Mesothelial cell of epicardium (in vitro differentiated cells): ENCODE results near the gene SERHL2. TPM values are rescaled to one million over a fixed set of nuclear protein-coding genes. Genes with fewer than 3 reads are reported as not detected.
"Not testable (repeated sequence)": the region's sequence is repeated elsewhere in the genome, so short reads cannot be mapped to it uniquely, and the experiment has no call there.

Source experiments
- DNase-seq, 2 experiments: peaks; one replicate each; pipeline ENCODE4 v3.0.0; 2021; ENCODE audit warnings: low spot score in 2 of 2; ENCODE audit not compliant: unreplicated experiment in 2 of 2
- H3K27ac Mint-ChIP-seq: 2 replicates; pipeline ENCODE4 v1.8.0; 2021; ENCODE audit warnings: mixed read lengths
- H3K27me3 Mint-ChIP-seq: 2 replicates; pipeline ENCODE4 v1.8.0; 2021; ENCODE audit warnings: low read depth, mixed read lengths
- H3K36me3 Mint-ChIP-seq: 2 replicates; pipeline ENCODE4 v1.8.0; 2021; ENCODE audit warnings: mixed read lengths
- H3K4me1 Mint-ChIP-seq: 2 replicates; pipeline ENCODE4 v1.8.0; 2021; ENCODE audit warnings: mixed read lengths
- H3K4me3 Mint-ChIP-seq: 2 replicates; pipeline ENCODE4 v1.8.0; 2021; ENCODE audit warnings: mild to moderate bottlenecking, moderate library complexity, mixed read lengths
- H3K9me3 Mint-ChIP-seq: 2 replicates; pipeline ENCODE4 v1.8.0; 2021; ENCODE audit warnings: mixed read lengths
- CTCF ChIP-seq: fragments of 200-600 bp; sonication (generic); IDR thresholded peaks from one replicate; pipeline ENCODE4 v1.5.0; 2021; ENCODE audit warnings: antibody characterized with exemption; ENCODE audit not compliant: unreplicated experiment
- total RNA-seq: library from RNA; stranded (reverse); gene quantifications from 3 replicates; pipeline ENCODE4 v1.2.1, GENCODE V29; 2021

Gene SERHL2
- total RNA-seq, 1 donor from 2014 or later: 2.5 TPM

- Mint-ChIP-seq H3K4me1 (peaks cover 17% of the 10 kb centered on the region), H3K27me3 (no peaks in the 10 kb centered on the region), H3K4me3 (no peak overlapping the region), H3K27ac (no peak overlapping the region), H3K36me3 (peaks cover 7% of the 10 kb centered on the region), H3K9me3 (no peaks in the 10 kb centered on the region)
- TF ChIP-seq CTCF: no peak
- DNase-seq: no peak
Measured at GRCh38 chr22:42564699-42565098, 10.9 kb downstream of the SERHL2 start.

GRCh38 chr22:42565956-42566355 is 12.2 kb downstream of the SERHL2 start:
- Mint-ChIP-seq H3K4me1 (peaks cover 15% of the 10 kb centered on the region), H3K4me3 (no peak overlapping the region), H3K9me3 (no peaks in the 10 kb centered on the region), H3K27me3 (no peaks in the 10 kb centered on the region), H3K36me3 (peaks cover 9% of the 10 kb centered on the region), H3K27ac (no peak overlapping the region)
- DNase-seq: no peak
- no peak for TF ChIP-seq CTCF

DNA sequence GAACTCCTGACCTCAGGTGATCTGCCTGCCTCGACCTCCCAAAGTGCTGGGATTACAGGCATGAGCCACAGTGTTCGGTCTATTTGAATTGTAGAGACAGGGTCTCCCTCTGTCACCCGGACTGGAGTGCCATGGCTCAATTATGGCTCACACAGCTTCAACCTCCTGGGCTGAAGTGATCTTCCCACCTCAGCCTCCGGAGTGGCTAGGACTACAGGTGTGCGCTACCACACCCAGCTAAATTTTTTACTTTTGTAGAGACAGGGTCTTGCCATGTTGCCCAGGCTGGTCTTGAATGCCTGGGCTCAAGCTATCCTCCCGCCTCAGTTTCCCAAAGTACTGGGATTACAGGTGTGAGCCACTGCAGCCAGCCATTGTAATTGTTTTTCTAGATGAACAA is 14.2 kb downstream of the SERHL2 start:
- not testable (repeated sequence) for H3K27me3 Mint-ChIP-seq, H3K9me3 Mint-ChIP-seq, DNase-seq, H3K27ac Mint-ChIP-seq, H3K4me1 Mint-ChIP-seq, H3K4me3 Mint-ChIP-seq
- peaks cover 16% of the 10 kb centered on the region for H3K36me3 Mint-ChIP-seq

GRCh38 chr22:42570580-42570979 is 16.8 kb downstream of the SERHL2 start:
- not testable (repeated sequence) for H3K27me3 Mint-ChIP-seq, H3K27ac Mint-ChIP-seq, H3K9me3 Mint-ChIP-seq, DNase-seq, H3K4me1 Mint-ChIP-seq, H3K4me3 Mint-ChIP-seq
- H3K36me3 Mint-ChIP-seq: peaks cover 11% of the 10 kb centered on the region

- H3K27me3 Mint-ChIP-seq, DNase-seq, H3K27ac Mint-ChIP-seq, H3K4me3 Mint-ChIP-seq, H3K4me1 Mint-ChIP-seq, H3K9me3 Mint-ChIP-seq: not testable (repeated sequence)
- H3K36me3 Mint-ChIP-seq: peaks cover 11% of the 10 kb centered on the region
Measured at GRCh38 chr22:42571068-42571467, 17.3 kb downstream of the SERHL2 start.

GRCh38 chr22:42574046-42574445 is 20.3 kb downstream of the SERHL2 start:
- not testable (repeated sequence) for H3K27ac Mint-ChIP-seq, DNase-seq, H3K4me1 Mint-ChIP-seq, H3K4me3 Mint-ChIP-seq, H3K9me3 Mint-ChIP-seq, H3K27me3 Mint-ChIP-seq
- peaks cover 11% of the 10 kb centered on the region for H3K36me3 Mint-ChIP-seq

- H3K27me3 Mint-ChIP-seq, H3K9me3 Mint-ChIP-seq, H3K27ac Mint-ChIP-seq, DNase-seq, H3K4me1 Mint-ChIP-seq, H3K4me3 Mint-ChIP-seq: not testable (repeated sequence)
- peaks cover 11% of the 10 kb centered on the region for H3K36me3 Mint-ChIP-seq
Measured at GRCh38 chr22:42574468-42574867, 20.7 kb downstream of the SERHL2 start.

- not testable (repeated sequence) for H3K9me3 Mint-ChIP-seq, H3K4me3 Mint-ChIP-seq, H3K27me3 Mint-ChIP-seq, H3K4me1 Mint-ChIP-seq, DNase-seq, H3K36me3 Mint-ChIP-seq, H3K27ac Mint-ChIP-seq
Measured at GRCh38 chr22:42575996-42576574, 22.3 kb downstream of the SERHL2 start.

GRCh38 chr22:42577141-42577540 is 23.4 kb downstream of the SERHL2 start:
- not testable (repeated sequence) for H3K4me1 Mint-ChIP-seq, H3K4me3 Mint-ChIP-seq, H3K27me3 Mint-ChIP-seq, DNase-seq, H3K9me3 Mint-ChIP-seq, H3K27ac Mint-ChIP-seq, H3K36me3 Mint-ChIP-seq
